Tibial artery (tissue), 4 donors: Measurements from ENCODE around the gene UAP1L1.

ENCODE experiments used
- DNase-seq, 2 donors: peaks; one replicate each; pipeline ENCODE4 v3.0.0-alpha.2; 2019
- H3K27ac ChIP-seq, 2 donors: fragments of 200-600 bp; sonication (generic) in 1 of 2; 1 replicate in 1 of 2; 2 replicates in 1 of 2; pipeline ENCODE4 v1.5.1; 2018 to 2019; ENCODE audit warnings: mild to moderate bottlenecking in 1 of 2
- H3K27me3 ChIP-seq, 2 donors: fragments of 200-600 bp; sonication (generic) in 1 of 2; one replicate each; pipeline versions ENCODE4 v1.5.1 to v1.6.0; 2016 to 2019
- H3K36me3 ChIP-seq, 3 donors: fragments of 200-600 bp; sonication (generic) in 2 of 3; one replicate each; pipeline ENCODE4 v1.5.1; 2016 to 2019; ENCODE audit warnings: mild to moderate bottlenecking in 2 of 3
- H3K4me1 ChIP-seq, 4 donors: fragments of 200-600 bp; sonication (generic) in 2 of 4; 1 replicate in 3 of 4; 2 replicates in 1 of 4; pipeline ENCODE4 v1.5.1; 2016 to 2019
- H3K4me3 ChIP-seq, 2 donors: fragments of 200-600 bp; sonication (generic) in 1 of 2; 1 replicate in 1 of 2; 2 replicates in 1 of 2; pipeline ENCODE4 v1.5.1; 2018 to 2019; ENCODE audit warnings: mild to moderate bottlenecking in 2 of 2
- H3K9me3 ChIP-seq, 3 donors: fragments of 200-600 bp; sonication (generic) in 1 of 3; one replicate each; pipeline ENCODE4 v1.5.1; 2016 to 2019
- CTCF ChIP-seq, 2 experiments: fragments of 200-600 bp in 1 of 2; fragments of 450-650 bp in 1 of 2; IDR thresholded peaks; one replicate each; pipeline ENCODE4 v1.5.1; 2017 to 2019; ENCODE audit warnings: antibody characterized with exemption in 2 of 2, mild to moderate bottlenecking in 1 of 2, moderate library complexity in 1 of 2
- intact Hi-C: fragments of 100-400 bp; cut with DNase I; formaldehyde crosslinking; loops from one replicate; pipeline ENCODE4 v1.15.0; 2023; ENCODE audit warnings: low total_unique reads

UAP1L1 gene

GRCh38 chr9:137052998-137053943 is 24.0 kb upstream of the UAP1L1 start:
- Histone ChIP-seq H3K4me1 (peaks cover 0 to 47% (median 25%) of the 10 kb centered on the region in 4 donors), H3K4me3 (peak overlapping the region in 1 of 2 donors; percentile 20), H3K27ac (no peak overlapping the region), H3K36me3 (no peaks in the 10 kb centered on the region), H3K9me3 (no peaks in the 10 kb centered on the region), H3K27me3 (peaks cover 6 to 84% of the 10 kb centered on the region in 2 donors)
- no peak for TF ChIP-seq CTCF (IDR thresholded peaks at IDR 0.05)
- no peak for DNase-seq
- intact Hi-C loops = no loop called here

- TF ChIP-seq CTCF (IDR thresholded peaks at IDR 0.05) = no peak
- DNase-seq = no peak
- intact Hi-C loops = no loop called here
- Histone ChIP-seq H3K9me3 (no peaks in the 10 kb centered on the region), H3K27me3 (peaks cover 6 to 74% of the 10 kb centered on the region in 2 donors), H3K4me3 (peak within 1 kb of the TSS in 1 of 2 donors; percentile 20), H3K4me1 (peaks cover 0 to 37% (median 25%) of the 10 kb centered on the region in 4 donors), H3K27ac (no peak within 1 kb of the TSS), H3K36me3 (no peaks in the 10 kb centered on the region)
Observed at GRCh38 chr9:137053944-137054931, 23.1 kb upstream of the UAP1L1 start, which contains the start of gene ENTPD2. TSS of gene ENTPD2 (minus strand) at chr9:137054061. CDS start at chr9:137053997, 64 bp downstream.

GRCh38 chr9:137054932-137055384 is 22.4 kb upstream of the UAP1L1 start:
- H3K4me1 ChIP-seq = peaks cover 0 to 36% (median 25%) of the 10 kb centered on the region in 4 donors
- no peaks in the 10 kb centered on the region for H3K9me3 ChIP-seq
- H3K27ac ChIP-seq = no peak overlapping the region
- DNase-seq = no peak
- H3K36me3 ChIP-seq = no peaks in the 10 kb centered on the region
- no peak overlapping the region for H3K4me3 ChIP-seq
- H3K27me3 ChIP-seq = peaks cover 6 to 67% of the 10 kb centered on the region in 2 donors
- intact Hi-C loops = no loop called here
- no peak for TF ChIP-seq CTCF (IDR thresholded peaks at IDR 0.05)

- Histone ChIP-seq H3K27me3 (peaks cover 6 to 62% of the 10 kb centered on the region in 2 donors), H3K4me1 (peaks cover 0 to 36% (median 25%) of the 10 kb centered on the region in 4 donors), H3K27ac (no peak overlapping the region), H3K9me3 (no peaks in the 10 kb centered on the region), H3K4me3 (no peak overlapping the region), H3K36me3 (no peaks in the 10 kb centered on the region)
- TF ChIP-seq CTCF (IDR thresholded peaks at IDR 0.05) = no peak
- peak in 1 of 2 donors; percentile 34 for DNase-seq
- intact Hi-C loops = no loop called here
Observed at GRCh38 chr9:137055385-137056364, 21.6 kb upstream of the UAP1L1 start.
